ENCODE data around the gene ACTG1. TPM values are rescaled to one million over a fixed set of nuclear protein-coding genes. Genes with fewer than 3 reads are reported as not detected.

Gene ACTG1
- total RNA-seq, 1 experiment from 2014 or later, result 4,160 TPM

DNA sequence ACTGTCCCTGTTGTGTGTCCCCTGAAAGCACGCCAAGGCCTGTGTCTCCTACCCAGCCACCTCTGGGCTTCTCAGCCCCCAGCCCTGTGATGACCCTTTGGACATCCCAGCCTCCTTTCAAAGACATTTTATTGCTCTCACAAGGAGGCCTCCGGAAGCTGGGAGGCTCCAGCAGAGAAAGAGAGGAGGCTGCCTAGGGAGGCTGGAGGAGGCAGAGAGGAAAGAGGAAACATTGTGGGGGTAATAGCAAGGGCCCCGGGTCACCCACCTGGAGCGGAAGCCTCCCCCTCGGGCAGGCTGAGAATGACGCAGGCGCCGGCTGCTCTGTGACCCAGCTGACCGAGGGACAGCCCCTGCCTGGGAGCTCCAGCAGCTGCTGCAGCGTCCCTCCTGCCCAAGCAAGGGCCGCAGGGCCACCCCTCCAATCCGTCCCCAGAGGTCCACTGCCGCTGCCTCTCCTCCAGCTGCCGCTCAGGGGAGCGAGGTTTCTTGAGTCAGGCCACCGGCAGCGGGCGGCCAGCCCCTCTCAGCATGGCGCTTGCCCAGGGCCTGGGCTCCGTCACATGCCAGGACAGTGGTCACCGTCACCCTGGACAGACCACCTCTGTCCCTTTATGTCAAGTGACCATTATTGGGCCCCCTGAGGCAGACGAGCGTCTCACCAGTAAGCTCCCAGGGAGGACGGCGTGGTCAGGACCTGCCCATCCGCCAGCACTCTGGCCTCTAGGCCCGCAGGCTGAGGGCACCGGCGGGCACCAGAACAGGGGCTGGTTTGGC, 29.3 kb downstream of the ACTG1 start:
- H2AK5ac ChIP-seq (ENCODE audit: insufficient read length, low read length), result no peak overlapping the region
- Mint-ChIP-seq H3K9me3 (peaks cover 0 to 3% of the 10 kb centered on the region in 2 experiments; a peak in 1 of 5 replicates), H3K27me3 (ENCODE audit: low read depth) (peaks cover 69% of the 10 kb centered on the region), H3K4me3 (peak overlapping the region; percentile 39 to 54; a peak in 3 of 5 replicates), H3K36me3 (ENCODE audit: insufficient read depth in 1 of 3, low read depth in 3 of 3) (no peaks in the 10 kb centered on the region), H3K4me1 (peaks cover 4 to 6% of the 10 kb centered on the region in 2 experiments), H3K27ac (no peak overlapping the region)
- H3K27me3 ChIP-seq (ENCODE audit: insufficient read depth, low read length), result peaks cover 12% of the 10 kb centered on the region; the same call in 1 of the 2 replicates
- no peak overlapping the region for H4K91ac ChIP-seq (ENCODE audit: insufficient read length, low read depth, low read length)
- no peak overlapping the region for H3T11ph ChIP-seq (ENCODE audit: low read length)
- DNase-seq, result peak; percentile 69
- H4K8ac ChIP-seq (replicated peaks; ENCODE audit: insufficient read length, low read depth, low read length), result no peak overlapping the region
- no peaks in the 10 kb centered on the region for H4K20me1 ChIP-seq (ENCODE audit: control insufficient read depth, insufficient read depth, insufficient read length)
- no peak overlapping the region for H3K18ac ChIP-seq (ENCODE audit: insufficient read length, low read depth, low read length)
- no peak overlapping the region for H3K9ac ChIP-seq (ENCODE audit: extremely low read depth, insufficient read length, low read length)
- H3K9me3 ChIP-seq (ENCODE audit: control insufficient read depth, low read depth, low read length), result no peaks in the 10 kb centered on the region
- H4K5ac ChIP-seq (ENCODE audit: insufficient read length, low read depth, low read length), result no peak overlapping the region
- H2BK15ac ChIP-seq (ENCODE audit: low read depth, low read length), result no peak overlapping the region
- no peak overlapping the region for H3K27ac ChIP-seq (ENCODE audit: insufficient read length, low read depth, low read length)
- H3K79me2 ChIP-seq (ENCODE audit: insufficient read depth, low read length), result no peaks in the 10 kb centered on the region
- no peak overlapping the region for H2BK5ac ChIP-seq (ENCODE audit: insufficient read length, low read length)
- H3K4me2 ChIP-seq (ENCODE audit: insufficient read depth, insufficient read length, low read length), result peak overlapping the region; percentile 50
- no peak overlapping the region for H3K4ac ChIP-seq (ENCODE audit: low read depth, low read length)
- H3K23me2 ChIP-seq (ENCODE audit: insufficient read length, low read depth, low read length, poor library complexity, severe bottlenecking), result peaks cover 7% of the 10 kb centered on the region
- no peaks in the 10 kb centered on the region; the same call in 1 of the 2 replicates for H3K4me1 ChIP-seq (ENCODE audit: insufficient read depth, low read length)
- no peak overlapping the region for H2AFZ ChIP-seq (ENCODE audit: low read length)
- TF ChIP-seq, protein P1, sequence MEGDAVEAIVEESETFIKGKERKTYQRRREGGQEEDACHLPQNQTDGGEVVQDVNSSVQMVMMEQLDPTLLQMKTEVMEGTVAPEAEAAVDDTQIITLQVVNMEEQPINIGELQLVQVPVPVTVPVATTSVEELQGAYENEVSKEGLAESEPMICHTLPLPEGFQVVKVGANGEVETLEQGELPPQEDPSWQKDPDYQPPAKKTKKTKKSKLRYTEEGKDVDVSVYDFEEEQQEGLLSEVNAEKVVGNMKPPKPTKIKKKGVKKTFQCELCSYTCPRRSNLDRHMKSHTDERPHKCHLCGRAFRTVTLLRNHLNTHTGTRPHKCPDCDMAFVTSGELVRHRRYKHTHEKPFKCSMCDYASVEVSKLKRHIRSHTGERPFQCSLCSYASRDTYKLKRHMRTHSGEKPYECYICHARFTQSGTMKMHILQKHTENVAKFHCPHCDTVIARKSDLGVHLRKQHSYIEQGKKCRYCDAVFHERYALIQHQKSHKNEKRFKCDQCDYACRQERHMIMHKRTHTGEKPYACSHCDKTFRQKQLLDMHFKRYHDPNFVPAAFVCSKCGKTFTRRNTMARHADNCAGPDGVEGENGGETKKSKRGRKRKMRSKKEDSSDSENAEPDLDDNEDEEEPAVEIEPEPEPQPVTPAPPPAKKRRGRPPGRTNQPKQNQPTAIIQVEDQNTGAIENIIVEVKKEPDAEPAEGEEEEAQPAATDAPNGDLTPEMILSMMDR (conservative IDR thresholded peaks at IDR 0.05), result no peak
- no peak overlapping the region for H2BK20ac ChIP-seq (ENCODE audit: low read depth, low read length, poor library complexity, severe bottlenecking)
- H2BK120ac ChIP-seq (ENCODE audit: low read depth, low read length, poor library complexity, severe bottlenecking), result no peak overlapping the region
- H3K14ac ChIP-seq (ENCODE audit: insufficient read depth, low read length), result peak overlapping the region; percentile 65; the same call in 1 of the 2 replicates
- H2BK12ac ChIP-seq (ENCODE audit: insufficient read length, low read depth, low read length), result no peak overlapping the region
- no peak overlapping the region for H3K23ac ChIP-seq (ENCODE audit: insufficient read length, low read depth, low read length)
- WGBS (ENCODE audit: extremely low coverage, insufficient read length, low lambda C conversion rate), result no CpG with 5 or more reads among the region's 29 CpGs
- H3K56ac ChIP-seq (ENCODE audit: insufficient read length, low read depth, low read length), result no peak overlapping the region
- H3K79me1 ChIP-seq (ENCODE audit: insufficient read depth, low read depth, low read length, poor library complexity, severe bottlenecking), result no peaks in the 10 kb centered on the region

Measured in H9 (cell line).